ENCODE results near the gene LRRC4B. TPM values are rescaled to one million over a fixed set of nuclear protein-coding genes. Genes with fewer than 3 reads are reported as not detected.

The LRRC4B gene
- total and polyA plus RNA-seq, 9 donors: 0.12 to 7.9 (median 2.5) TPM

DNA sequence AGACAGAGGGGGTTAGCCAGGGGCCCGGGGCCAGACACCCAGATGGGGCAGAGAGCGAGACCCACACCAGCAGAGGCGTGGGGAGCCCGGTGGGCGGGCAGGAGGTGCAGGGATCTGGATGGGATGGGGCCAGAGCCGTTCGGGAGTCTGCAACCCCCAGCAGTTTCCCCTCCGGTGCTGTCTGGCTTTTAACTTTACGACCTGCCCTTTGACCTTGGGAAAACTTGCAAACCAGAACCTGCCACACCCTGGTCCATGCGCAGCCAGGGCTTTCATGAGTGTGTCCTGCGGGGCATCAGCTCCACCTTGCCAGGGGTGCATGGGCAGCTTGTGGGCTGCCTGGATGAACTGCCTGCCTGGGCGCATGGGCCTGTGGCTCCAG lies 67.1 kb downstream of the LRRC4B start:
- H3K9me3 ChIP-seq: no peaks in the 10 kb centered on the region
- no peak overlapping the region for H3K27ac ChIP-seq
- intact Hi-C loops (cut with DNase I): no loop called here
- WGBS, 3 donors: 62 to 70% (median 66%) methylated on average over 12 of the region's 12 CpGs
- H3K27me3 ChIP-seq: no peaks in the 10 kb centered on the region
- no peak for DNase-seq
- H3K4me3 ChIP-seq: no peak overlapping the region
- H3K36me3 ChIP-seq: no peaks in the 10 kb centered on the region
- TF ChIP-seq POLR2A (IDR thresholded peaks at IDR 0.05) (no peak), EP300 (IDR thresholded peaks at IDR 0.05) (no peak)
- TF ChIP-seq, protein P1, sequence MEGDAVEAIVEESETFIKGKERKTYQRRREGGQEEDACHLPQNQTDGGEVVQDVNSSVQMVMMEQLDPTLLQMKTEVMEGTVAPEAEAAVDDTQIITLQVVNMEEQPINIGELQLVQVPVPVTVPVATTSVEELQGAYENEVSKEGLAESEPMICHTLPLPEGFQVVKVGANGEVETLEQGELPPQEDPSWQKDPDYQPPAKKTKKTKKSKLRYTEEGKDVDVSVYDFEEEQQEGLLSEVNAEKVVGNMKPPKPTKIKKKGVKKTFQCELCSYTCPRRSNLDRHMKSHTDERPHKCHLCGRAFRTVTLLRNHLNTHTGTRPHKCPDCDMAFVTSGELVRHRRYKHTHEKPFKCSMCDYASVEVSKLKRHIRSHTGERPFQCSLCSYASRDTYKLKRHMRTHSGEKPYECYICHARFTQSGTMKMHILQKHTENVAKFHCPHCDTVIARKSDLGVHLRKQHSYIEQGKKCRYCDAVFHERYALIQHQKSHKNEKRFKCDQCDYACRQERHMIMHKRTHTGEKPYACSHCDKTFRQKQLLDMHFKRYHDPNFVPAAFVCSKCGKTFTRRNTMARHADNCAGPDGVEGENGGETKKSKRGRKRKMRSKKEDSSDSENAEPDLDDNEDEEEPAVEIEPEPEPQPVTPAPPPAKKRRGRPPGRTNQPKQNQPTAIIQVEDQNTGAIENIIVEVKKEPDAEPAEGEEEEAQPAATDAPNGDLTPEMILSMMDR (IDR thresholded peaks at IDR 0.05): no peak
- H3K4me1 ChIP-seq (ENCODE audit: insufficient read depth): no peaks in the 10 kb centered on the region

DNA sequence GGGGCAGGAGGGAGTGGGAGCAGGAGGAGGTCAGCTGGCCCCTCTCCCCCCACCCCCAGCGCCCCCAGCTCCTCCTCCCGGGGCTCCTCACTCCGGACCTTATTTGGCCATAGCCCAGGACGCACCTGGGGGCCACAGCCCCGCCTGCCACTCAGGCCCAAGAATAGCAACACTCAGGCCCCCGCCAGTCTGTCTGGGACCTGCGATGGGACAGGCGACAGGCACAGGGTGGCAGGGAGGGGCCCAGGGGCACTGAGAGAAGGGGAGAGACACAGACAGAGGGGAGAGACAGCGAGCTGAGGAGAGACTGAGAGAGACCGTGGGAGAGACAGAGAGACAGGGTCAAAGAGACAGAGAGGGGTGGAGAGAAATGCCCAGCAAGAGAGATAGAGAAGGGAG lies 67.5 kb downstream of the LRRC4B start:
- TF ChIP-seq EP300 (IDR thresholded peaks at IDR 0.05) (no peak), POLR2A (IDR thresholded peaks at IDR 0.05) (no peak)
- TF ChIP-seq, protein P1 (IDR thresholded peaks at IDR 0.05): no peak
- no peaks in the 10 kb centered on the region for H3K9me3 ChIP-seq
- WGBS, 3 donors: 55 to 76% (median 63%) methylated on average over 8 to 10 of the region's 10 CpGs

DNA sequence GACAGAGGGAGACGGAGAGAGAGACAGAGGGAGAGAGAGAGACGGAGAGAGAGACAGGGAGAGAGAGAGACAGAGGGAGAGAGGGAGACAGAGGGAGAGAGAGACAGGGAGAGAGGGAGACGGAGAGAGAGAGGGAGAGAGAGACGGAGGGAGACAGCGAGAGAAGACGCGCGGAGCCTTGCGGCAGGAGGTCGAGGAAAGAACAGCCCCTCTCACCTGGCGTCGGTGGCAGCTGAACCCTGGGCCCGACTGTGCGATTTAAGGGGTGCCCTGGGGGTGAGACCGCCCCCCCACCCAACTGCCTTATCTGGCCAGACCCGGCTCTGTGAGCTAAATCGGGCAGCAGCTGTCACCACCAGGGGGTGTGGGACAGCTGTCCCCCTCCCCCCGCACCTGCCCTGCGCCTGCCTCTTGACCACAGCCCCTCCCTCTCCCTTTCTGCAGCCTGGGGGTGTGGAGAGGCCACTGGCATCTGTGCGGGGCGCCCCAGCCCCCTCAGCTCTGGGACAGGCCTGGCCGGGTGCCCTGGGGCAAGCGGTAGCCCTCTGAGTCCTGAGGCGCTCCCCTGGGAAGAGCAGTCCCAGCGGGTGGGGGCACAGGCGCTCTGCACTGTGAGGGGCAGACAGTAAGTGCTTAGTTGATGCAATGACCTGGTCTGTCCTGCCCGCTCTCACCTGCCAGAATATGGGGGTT lies 68.0 kb downstream of the LRRC4B start:
- 37 to 40% (median 38%) methylated on average over 20 to 27 of the region's 27 CpGs for WGBS, 3 donors
- no peaks in the 10 kb centered on the region for H3K36me3 ChIP-seq
- TF ChIP-seq, protein P1 (IDR thresholded peaks at IDR 0.05): no peak
- TF ChIP-seq POLR2A (IDR thresholded peaks at IDR 0.05): no peak
- no peak for TF ChIP-seq EP300 (IDR thresholded peaks at IDR 0.05)
- no peaks in the 10 kb centered on the region for H3K27me3 ChIP-seq
- H3K9me3 ChIP-seq: no peaks in the 10 kb centered on the region
- intact Hi-C loops (cut with DNase I): no loop called here
- no peak overlapping the region for H3K4me3 ChIP-seq
- H3K4me1 ChIP-seq (ENCODE audit: insufficient read depth): no peaks in the 10 kb centered on the region
- DNase-seq: no peak
- no peak overlapping the region for H3K27ac ChIP-seq

More for the DNA sequence above, 67.5 kb downstream of the LRRC4B start:
- Histone ChIP-seq H3K27ac (no peak overlapping the region), H3K27me3 (no peaks in the 10 kb centered on the region), H3K4me3 (no peak overlapping the region), H3K36me3 (no peaks in the 10 kb centered on the region), H3K4me1 (ENCODE audit: insufficient read depth) (no peaks in the 10 kb centered on the region)
- intact Hi-C loops (cut with DNase I): no loop called here
- DNase-seq: no peak

DNA sequence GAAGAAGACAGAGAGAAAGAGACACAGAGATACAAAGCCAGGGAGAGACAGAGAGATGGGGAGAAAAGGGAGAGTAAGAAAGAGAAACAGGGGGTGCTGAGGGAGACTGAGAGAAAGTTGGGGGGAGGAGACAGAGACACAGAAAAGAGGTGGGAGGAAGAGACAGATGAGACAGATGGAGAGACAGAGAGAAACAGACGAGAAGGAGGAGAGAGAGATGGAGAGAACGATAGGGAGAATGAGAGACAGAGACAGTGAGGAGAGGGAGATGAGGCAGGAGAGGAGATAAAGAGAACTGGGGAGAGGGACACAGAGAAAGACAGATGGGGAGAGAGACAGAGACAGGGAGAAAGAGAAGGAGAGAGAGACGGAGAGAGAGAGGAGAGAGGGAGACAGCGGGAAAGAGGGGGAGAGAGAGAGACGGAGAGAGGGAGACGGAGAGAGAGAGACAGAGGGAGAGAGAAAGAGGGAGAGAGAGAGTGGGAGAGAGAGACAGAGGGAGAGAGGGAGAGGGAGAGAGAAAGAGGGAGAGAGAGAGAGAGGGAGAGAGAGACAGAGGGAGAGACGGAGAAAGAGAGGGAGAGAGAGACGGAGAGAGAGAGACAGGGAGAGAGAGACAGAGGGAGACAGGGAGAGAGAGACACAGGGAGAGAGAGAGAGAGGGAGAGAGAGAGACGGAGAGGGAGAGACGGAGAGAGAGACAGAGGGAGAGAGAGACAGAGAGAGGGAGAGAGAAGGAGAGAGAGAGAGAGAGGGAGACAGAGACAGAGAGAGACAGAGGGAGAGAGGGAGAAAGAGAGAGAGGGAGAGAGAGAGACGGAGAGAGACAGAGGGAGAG lies 69.8 kb downstream of the LRRC4B start:
- Histone ChIP-seq H3K27me3 (no peaks in the 10 kb centered on the region), H3K27ac (no peak overlapping the region), H3K9me3 (no peaks in the 10 kb centered on the region), H3K36me3 (no peaks in the 10 kb centered on the region), H3K4me3 (no peak overlapping the region), H3K4me1 (ENCODE audit: insufficient read depth) (no peaks in the 10 kb centered on the region)
- WGBS, 3 donors: 54 to 64% (median 62%) methylated on average over 11 of the region's 11 CpGs
- TF ChIP-seq, protein P1 (IDR thresholded peaks at IDR 0.05): no peak
- TF ChIP-seq POLR2A (IDR thresholded peaks at IDR 0.05): no peak
- TF ChIP-seq EP300 (IDR thresholded peaks at IDR 0.05): no peak
- DNase-seq: no peak
- intact Hi-C loops (cut with DNase I): no loop called here
